ENCODE measurements around the gene NKAIN1. TPM values are rescaled to one million over a fixed set of nuclear protein-coding genes. Genes with fewer than 3 reads are reported as not detected.

The NKAIN1 gene
- total and polyA plus RNA-seq, 2 of the 13 experiments (the other 11 are each of a cell fraction or from before 2014, with no cell fraction given), result 0.29 to 0.40 TPM

GRCh38 chr1:31183927-31184554, 55.6 kb downstream of the NKAIN1 start (continued):
- no peak for TF ChIP-seq ZBTB37 (CRISPR knock-in tag; IDR thresholded peaks at IDR 0.05)
- peak in 1 of 2 experiments; percentile 71; a peak in 3 of 4 replicates for TF ChIP-seq REST (IDR thresholded peaks at IDR 0.05; ENCODE audit: borderline replicate concordance in 1 of 2, low read depth in 1 of 2, low read length in 2 of 2)
- TF ChIP-seq CTCF (CRISPR knock-in tag; IDR thresholded peaks at IDR 0.05), result peak; percentile 86
- TF ChIP-seq RELA (CRISPR knock-in tag; IDR thresholded peaks at IDR 0.05), result no peak
- no peak for TF ChIP-seq ZNF746 (CRISPR knock-in tag; IDR thresholded peaks at IDR 0.05)
- no peak for TF ChIP-seq ZFP36 (IDR thresholded peaks at IDR 0.05; ENCODE audit: borderline replicate concordance, low read depth, low read length, partially characterized antibody)
- TF ChIP-seq ATF3 (CRISPR knock-in tag; IDR thresholded peaks at IDR 0.05), result no peak
- TF ChIP-seq NFYB (CRISPR knock-in tag; IDR thresholded peaks at IDR 0.05), result no peak
- TF ChIP-seq ZNF616 (CRISPR knock-in tag; IDR thresholded peaks at IDR 0.05; ENCODE audit: low read depth), result no peak
- TF ChIP-seq MAZ (IDR thresholded peaks at IDR 0.05; ENCODE audit: borderline replicate concordance, low read depth, low read length), result peak; percentile 5; the same call in 1 of the 2 replicates
- TF ChIP-seq MAZ (CRISPR knock-in tag; IDR thresholded peaks at IDR 0.05; ENCODE audit: low read depth), result no peak
- TF ChIP-seq TAF15 (IDR thresholded peaks at IDR 0.05; ENCODE audit: low read depth, low read length, poor library complexity, severe bottlenecking), result no peak
- no peak for TF ChIP-seq ATF5 (CRISPR knock-in tag; IDR thresholded peaks at IDR 0.05; ENCODE audit: low read depth)
- TF ChIP-seq ZNF17 (CRISPR knock-in tag; IDR thresholded peaks at IDR 0.05), result no peak
- TF ChIP-seq GZF1 (CRISPR knock-in tag; IDR thresholded peaks at IDR 0.05), result no peak
- 0 out of 2 replicates have a peak, but pooled peaks have one; percentile 28 for TF ChIP-seq THRA (CRISPR knock-in tag; IDR thresholded peaks at IDR 0.05; ENCODE audit: borderline replicate concordance)
- TF ChIP-seq NFYC (CRISPR knock-in tag; IDR thresholded peaks at IDR 0.05), result no peak
- TF ChIP-seq ZSCAN9 (CRISPR knock-in tag; IDR thresholded peaks at IDR 0.05; ENCODE audit: borderline replicate concordance), result 0 out of 2 replicates have a peak, but pooled peaks have one; percentile 47

All from HepG2 (cell line).